HCT116 (cell line): Measurements from ENCODE around the gene YAP1. TPM values are rescaled to one million over a fixed set of nuclear protein-coding genes. Genes with fewer than 3 reads are reported as not detected.

Experiments
- ATAC-seq: fragments of 200-7000 bp; cut with Tn5 transposase; 2 replicates; pipeline ENCODE4 v1.9.1; 2020; ENCODE audit warnings: mild to moderate bottlenecking, moderate library complexity
- BruUV-seq: library from RNA; stranded (reverse); fragments of 400-500 nt; replicated peaks from 2 replicates; lab custom pipeline; 2021; lab: Mats Ljungman, UMichigan
- CTCF ChIA-PET: fragments of 300-600 bp; sonication (Branson Sonifier 250); formaldehyde crosslinking; loops from one replicate; lab custom pipeline; 2021; ENCODE audit warnings: antibody characterized with exemption; lab: Charles Lee
- POLR2A ChIA-PET: fragments of 300-600, 350-600 bp; sonication (Branson Sonifier 250); formaldehyde crosslinking; loops from one replicate; lab custom pipeline; 2021; ENCODE audit warnings: antibody characterized with exemption; lab: Charles Lee
- RAD21 ChIA-PET, 2 experiments: fragments of 300-600 bp; sonication (Branson Sonifier 250); formaldehyde crosslinking; loops; one replicate each; lab custom pipeline; 2023; ENCODE audit warnings: low total read pairs in 2 of 2; ENCODE audit not compliant: uncharacterized antibody in 2 of 2, unreplicated experiment in 2 of 2, low non-redundant PET in 1 of 2; lab: Charles Lee
- DNase-seq: peaks from one replicate; pipeline ENCODE4 v3.0.0-alpha.2; 2010; ENCODE audit warnings: low read depth, low spot score
- H2AFZ ChIP-seq: fragments of 200-600 bp; shearing (Covaris generic), sonication (generic); 2 replicates; pipeline ENCODE4 v1.6.1; 2017; ENCODE audit warnings: low read depth, mixed run types, mixed read lengths, antibody characterized with exemption, low read length; ENCODE audit not compliant: poor library complexity, severe bottlenecking
- H3K27ac ChIP-seq: 2 replicates; pipeline ENCODE4 v1.5.1; 2012; ENCODE audit warnings: low read depth, low read length
- H3K27me3 ChIP-seq: fragments of 200-600 bp; sonication (generic); 2 replicates; pipeline ENCODE4 v1.6.1; 2016; ENCODE audit warnings: mixed run types, low read length, mixed read lengths; ENCODE audit not compliant: insufficient read depth
- H3K36me3 ChIP-seq, 2 experiments: fragments of 200-500 bp in 1 of 2; fragments of 200-600 bp in 1 of 2; sonication (Bioruptor generic) in 1 of 2; sonication (generic) in 1 of 2; 2 replicates each; pipeline versions ENCODE4 v1.5.1 to v1.6.1; 2014 to 2016; ENCODE audit warnings: low read length in 2 of 2, inconsistent platforms in 1 of 2, mixed read lengths in 1 of 2, mixed run types in 1 of 2; ENCODE audit not compliant: insufficient read depth in 2 of 2, control insufficient read depth in 1 of 2
- H3K4me1 ChIP-seq, 2 experiments: fragments of 200-600 bp in 1 of 2; sonication (generic) in 1 of 2; 2 replicates each; pipeline versions ENCODE4 v1.5.1 to v1.6.1; 2012 to 2017; ENCODE audit warnings: low read length in 2 of 2, inconsistent platforms in 1 of 2, mild to moderate bottlenecking in 1 of 2, mixed read lengths in 1 of 2, mixed run types in 1 of 2, moderate library complexity in 1 of 2; ENCODE audit not compliant: insufficient read depth in 2 of 2, control insufficient read depth in 1 of 2
- H3K4me2 ChIP-seq: fragments of 200-600 bp; sonication (generic); 2 replicates; pipeline ENCODE4 v1.6.1; 2017; ENCODE audit warnings: mixed run types, low read length, mixed read lengths
- H3K4me3 ChIP-seq, 2 experiments: fragments of 200-600 bp in 1 of 2; sonication (generic) in 1 of 2; replicated peaks in 1 of 2; 2 replicates each; pipeline ENCODE4 v1.5.1; 2011 to 2016; ENCODE audit warnings: low read length in 2 of 2, control low read depth in 1 of 2, low read depth in 1 of 2, mild to moderate bottlenecking in 1 of 2, mixed read lengths in 1 of 2, mixed run types in 1 of 2
- H3K79me2 ChIP-seq: fragments of 200-600 bp; sonication (generic); 2 replicates; pipeline ENCODE4 v1.6.1; 2017; ENCODE audit warnings: mild to moderate bottlenecking, mixed run types, low read length, moderate library complexity, mixed read lengths; ENCODE audit not compliant: insufficient read depth
- H3K9ac ChIP-seq: fragments of 200-600 bp; sonication (generic); 2 replicates; pipeline ENCODE4 v1.6.1; 2016; ENCODE audit warnings: low read length, mixed read lengths
- H3K9me2 ChIP-seq: fragments of 200-600 bp; sonication (generic), shearing (Covaris generic); 2 replicates; pipeline ENCODE4 v1.6.1; 2017; ENCODE audit warnings: mixed run types, mild to moderate bottlenecking, moderate library complexity; ENCODE audit not compliant: insufficient read depth
- H3K9me3 ChIP-seq, 2 experiments: fragments of 200-500 bp in 1 of 2; fragments of 200-600 bp in 1 of 2; sonication (Bioruptor generic) in 1 of 2; sonication (generic) in 1 of 2; 2 replicates each; pipeline ENCODE4 v1.6.1; 2014 to 2017; ENCODE audit warnings: low read length in 2 of 2, mixed read lengths in 2 of 2, inconsistent platforms in 1 of 2, low read depth in 1 of 2, mild to moderate bottlenecking in 1 of 2, mixed run types in 1 of 2, moderate library complexity in 1 of 2; ENCODE audit not compliant: control insufficient read depth in 1 of 2, insufficient read depth in 1 of 2
- H4K20me1 ChIP-seq: fragments of 200-600 bp; sonication (generic), shearing (Covaris generic); 2 replicates; pipeline ENCODE4 v1.6.1; 2017; ENCODE audit warnings: mixed run types, mild to moderate bottlenecking, moderate library complexity; ENCODE audit not compliant: insufficient read depth
- CBX3 ChIP-seq: IDR thresholded peaks from 2 replicates; pipeline ENCODE4 v1.6.1; 2012; ENCODE audit warnings: low read depth
- CTCF ChIP-seq, 3 experiments: fragments of 200-600 bp in 1 of 3; sonication (generic) in 1 of 3; IDR thresholded peaks in 2 of 3; conservative IDR thresholded peaks in 1 of 3; 2 replicates each; pipeline ENCODE4 v1.5.1; 2012 to 2017; ENCODE audit warnings: low read depth in 2 of 3, low read length in 2 of 3, antibody characterized with exemption in 1 of 3, borderline replicate concordance in 1 of 3, control low read depth in 1 of 3, mild to moderate bottlenecking in 1 of 3, mixed read lengths in 1 of 3, mixed run types in 1 of 3, moderate library complexity in 1 of 3; ENCODE audit not compliant: insufficient read depth in 1 of 3
- FOSL1 ChIP-seq: IDR thresholded peaks from 2 replicates; pipeline ENCODE4 v1.6.1; 2012; ENCODE audit warnings: low read depth
- JUND ChIP-seq: IDR thresholded peaks from 2 replicates; pipeline ENCODE4 v1.6.1; 2012
- POLR2A ChIP-seq: IDR thresholded peaks from 2 replicates; pipeline ENCODE4 v1.7.0; 2011; ENCODE audit warnings: borderline replicate concordance; ENCODE audit not compliant: insufficient read depth, insufficient read length; ENCODE audit errors: extremely low read depth
- ZFX ChIP-seq: fragments of 450-650 bp; IDR thresholded peaks from 2 replicates; pipeline ENCODE4 v1.6.1; 2017
- intact Hi-C: fragments of 100-400 bp; cut with micrococcal nuclease; formaldehyde crosslinking; loops from 2 replicates; pipeline ENCODE4 v1.10.0; 2022
- total RNA-seq: library from RNA; stranded (reverse); gene quantifications from one replicate; pipeline ENCODE4 v1.2.1, GENCODE V29; 2021; ENCODE audit not compliant: unreplicated experiment

The YAP1 gene
- total RNA-seq, 1 experiment from 2014 or later: 88.6 TPM

GRCh38 chr11:102239911-102240310 lies 129.7 kb downstream of the YAP1 start:
- Histone ChIP-seq H3K9me3 (no peaks in the 10 kb centered on the region), H3K4me1 (peaks cover 12 to 31% of the 10 kb centered on the region in 2 experiments; a peak in 3 of 4 replicates), H3K9ac (no peak overlapping the region)

GRCh38 chr11:102240502-102240901 lies 130.3 kb downstream of the YAP1 start:
- no peak for ATAC-seq
- H3K4me2 ChIP-seq: no peak overlapping the region
- no peaks in the 10 kb centered on the region for H3K36me3 ChIP-seq
- BruUV-seq: no TSS peak
- no peak overlapping the region for H3K27ac ChIP-seq
- CTCF ChIA-PET: no interaction called here
- peaks cover 17 to 37% of the 10 kb centered on the region in 2 experiments; a peak in 3 of 4 replicates for H3K4me1 ChIP-seq
- no peaks in the 10 kb centered on the region for H3K9me3 ChIP-seq
- POLR2A ChIA-PET: no interaction called here
- H3K9me2 ChIP-seq: no peaks in the 10 kb centered on the region
- intact Hi-C loops: no loop called here
- TF ChIP-seq FOSL1 (no peak), CTCF (IDR thresholded peaks at IDR 0.05 in 2 of 3, conservative IDR thresholded peaks at IDR 0.05 in 1 of 3; ENCODE audit: borderline replicate concordance in 1 of 3, insufficient read depth in 1 of 3, low read depth in 2 of 3, low read length in 2 of 3) (no peak), POLR2A (no peak), JUND (no peak)
- TF ChIP-seq, all 23 proteins: peak for 0
- Histone ChIP-seq H3K79me2 (no peaks in the 10 kb centered on the region), H4K20me1 (no peaks in the 10 kb centered on the region), H3K27me3 (no peaks in the 10 kb centered on the region), H2AFZ (no peak overlapping the region), H3K9ac (no peak overlapping the region), H3K4me3 (no peak overlapping the region)
- RAD21 ChIA-PET: no interaction called here
- no peak for DNase-seq

More at GRCh38 chr11:102239911-102240310, 129.7 kb downstream of the YAP1 start:
- Histone ChIP-seq H3K36me3 (no peaks in the 10 kb centered on the region), H3K4me3 (no peak overlapping the region), H2AFZ (no peak overlapping the region), H4K20me1 (no peaks in the 10 kb centered on the region), H3K4me2 (no peak overlapping the region), H3K27me3 (no peaks in the 10 kb centered on the region), H3K9me2 (no peaks in the 10 kb centered on the region), H3K27ac (no peak overlapping the region), H3K79me2 (no peaks in the 10 kb centered on the region)
- no peak for TF ChIP-seq ZFX
- TF ChIP-seq CBX3: no peak
- no peak for DNase-seq
- ChIA-PET CTCF (no interaction called here), RAD21 (no interaction called here), POLR2A (no interaction called here)
- intact Hi-C loops: no loop called here
- ATAC-seq: no peak
- BruUV-seq: no TSS peak
